GM18519 (cell line): ENCODE measurements around the gene UFSP2.
A peak's percentile ranks its signal among the peaks of the same experiment; 100 is the strongest.

Source experiments
- ATAC-seq: cut with Tn5 transposase; IDR thresholded peaks from one replicate; pipeline ENCODE4 v1.9.1; 2021; ENCODE audit warnings: mild to moderate bottlenecking, moderate library complexity; ENCODE audit not compliant: unreplicated experiment, low FRiP score

UFSP2 gene, protein sequence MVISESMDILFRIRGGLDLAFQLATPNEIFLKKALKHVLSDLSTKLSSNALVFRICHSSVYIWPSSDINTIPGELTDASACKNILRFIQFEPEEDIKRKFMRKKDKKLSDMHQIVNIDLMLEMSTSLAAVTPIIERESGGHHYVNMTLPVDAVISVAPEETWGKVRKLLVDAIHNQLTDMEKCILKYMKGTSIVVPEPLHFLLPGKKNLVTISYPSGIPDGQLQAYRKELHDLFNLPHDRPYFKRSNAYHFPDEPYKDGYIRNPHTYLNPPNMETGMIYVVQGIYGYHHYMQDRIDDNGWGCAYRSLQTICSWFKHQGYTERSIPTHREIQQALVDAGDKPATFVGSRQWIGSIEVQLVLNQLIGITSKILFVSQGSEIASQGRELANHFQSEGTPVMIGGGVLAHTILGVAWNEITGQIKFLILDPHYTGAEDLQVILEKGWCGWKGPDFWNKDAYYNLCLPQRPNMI

DNA sequence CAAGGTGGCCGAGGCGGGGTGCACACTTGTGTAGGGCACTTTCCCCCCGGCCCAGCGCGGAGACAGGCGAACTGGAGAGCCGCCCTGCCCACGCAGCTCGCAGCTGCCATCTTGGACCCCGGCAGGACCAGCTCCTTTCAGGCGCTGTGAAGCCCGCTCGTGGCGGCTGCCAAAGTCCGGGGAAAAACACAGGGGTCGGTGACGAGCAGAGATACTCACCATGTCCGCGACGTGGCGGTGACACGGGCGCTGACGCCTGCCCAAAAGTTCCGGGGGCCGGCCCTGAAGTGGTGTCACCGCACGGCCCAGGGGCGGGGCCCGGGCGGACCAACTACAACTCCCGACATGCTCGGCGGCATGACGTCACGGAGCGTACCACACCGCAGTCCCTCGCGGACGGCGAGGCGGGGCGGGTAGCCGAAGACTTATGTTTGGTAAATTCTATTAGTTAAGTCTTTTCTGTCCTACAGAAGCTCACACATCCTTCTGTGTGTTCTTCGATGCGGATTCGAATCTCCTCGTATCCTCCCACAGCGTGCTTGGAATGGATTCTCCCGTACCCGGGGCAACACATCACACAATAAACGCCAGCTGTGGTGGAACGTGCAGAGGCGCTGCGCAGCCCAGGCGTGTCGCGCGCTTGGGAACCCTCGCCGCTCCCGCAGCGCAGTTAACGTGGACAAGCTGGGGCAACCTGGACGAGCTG lies at the start of gene UFSP2:
Gene UFSP2 (minus strand): TSS at position 318 of the 706 bp plus-strand sequence. CDS start 96 bp downstream, at position 222.
- peak; percentile 88 for ATAC-seq

DNA sequence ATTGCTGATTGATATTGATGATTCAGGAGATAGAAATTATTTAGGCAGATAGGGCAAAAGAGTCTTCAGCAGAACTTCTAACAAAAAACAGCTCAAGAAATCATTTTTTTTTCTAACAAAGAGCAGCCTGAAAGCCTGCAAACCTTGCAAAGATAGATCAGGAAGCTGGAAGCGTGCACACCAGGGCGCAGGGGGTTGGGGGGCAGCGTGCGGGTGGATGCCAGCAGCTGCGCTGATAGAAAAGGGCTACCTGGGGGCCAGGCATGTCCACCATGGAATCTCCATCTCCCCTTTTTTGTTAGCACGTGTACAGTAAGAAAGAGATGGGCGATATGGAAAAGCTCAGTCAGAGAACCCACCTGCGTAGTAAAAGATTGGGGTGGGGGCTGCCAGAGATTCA lies 47.5 kb upstream of the UFSP2 start:
- no peak for ATAC-seq

DNA sequence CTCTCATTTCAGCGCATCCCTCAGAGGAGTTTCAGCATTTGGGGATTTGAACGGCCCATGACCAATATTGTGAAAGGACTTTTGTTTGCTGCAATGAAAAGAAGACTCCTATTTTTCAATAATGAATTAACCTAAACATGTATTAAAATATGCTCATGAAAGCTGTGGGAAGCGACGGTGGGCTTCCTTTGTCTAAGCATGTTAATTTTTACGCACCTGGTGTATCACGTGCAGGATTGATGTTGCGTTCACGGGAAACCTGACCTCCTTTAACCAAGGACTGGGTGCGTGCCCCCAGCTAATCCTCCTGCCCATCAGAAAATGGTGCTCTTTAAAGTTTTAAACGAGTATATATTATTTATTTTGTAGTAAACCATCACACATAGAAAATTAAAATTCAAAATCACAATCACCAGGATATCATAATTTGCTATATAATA lies 46.4 kb upstream of the UFSP2 start:
- no peak for ATAC-seq

DNA sequence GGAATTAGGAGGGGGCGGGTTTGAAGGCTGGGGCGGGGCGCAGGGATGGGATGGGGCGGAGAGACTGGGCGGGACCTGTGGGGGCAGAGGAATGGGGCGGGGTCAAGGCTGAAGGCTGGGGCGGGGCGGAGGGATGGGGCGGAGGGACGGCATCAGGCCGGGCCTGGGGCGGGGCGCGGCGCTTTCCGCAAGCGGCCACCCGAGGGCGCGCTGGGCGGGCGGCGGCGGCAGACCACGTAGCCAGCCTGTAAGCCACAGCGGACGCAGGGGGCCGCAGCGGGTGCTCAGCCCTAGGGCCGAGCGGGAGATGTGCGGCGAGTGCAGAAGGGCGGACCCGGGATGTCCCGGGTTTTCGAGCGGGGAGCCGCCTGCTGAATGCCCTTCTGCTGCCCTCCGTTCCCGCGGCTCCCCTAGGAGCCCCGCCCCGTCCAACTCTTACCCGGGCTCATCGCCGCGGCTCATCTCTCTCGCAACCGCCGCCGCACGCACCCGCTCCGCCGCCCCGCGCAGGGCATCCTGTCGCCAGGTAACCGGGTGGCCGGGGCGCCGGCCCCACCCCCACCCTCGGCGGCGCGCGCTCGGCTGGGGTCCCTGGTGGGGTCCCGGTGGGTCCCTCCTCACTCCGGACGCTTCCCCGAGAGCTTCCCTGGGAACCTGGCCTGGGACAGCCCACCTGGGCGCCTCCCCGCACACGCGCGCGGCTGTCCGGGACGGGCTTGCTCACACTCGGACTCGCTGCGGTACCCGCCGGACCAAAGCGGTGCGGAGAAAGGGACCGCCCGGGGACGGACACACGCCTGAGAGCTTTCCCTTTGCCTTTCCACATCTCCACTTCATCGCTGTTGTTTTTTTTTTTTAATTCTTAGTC lies 45.7 kb upstream of the UFSP2 start, which contains the start of gene CCDC110:
Gene CCDC110 (minus strand): TSS at position 499 of the 868 bp plus-strand sequence. CDS start 50 bp downstream, at position 449.
- ATAC-seq: peak; percentile 85

DNA sequence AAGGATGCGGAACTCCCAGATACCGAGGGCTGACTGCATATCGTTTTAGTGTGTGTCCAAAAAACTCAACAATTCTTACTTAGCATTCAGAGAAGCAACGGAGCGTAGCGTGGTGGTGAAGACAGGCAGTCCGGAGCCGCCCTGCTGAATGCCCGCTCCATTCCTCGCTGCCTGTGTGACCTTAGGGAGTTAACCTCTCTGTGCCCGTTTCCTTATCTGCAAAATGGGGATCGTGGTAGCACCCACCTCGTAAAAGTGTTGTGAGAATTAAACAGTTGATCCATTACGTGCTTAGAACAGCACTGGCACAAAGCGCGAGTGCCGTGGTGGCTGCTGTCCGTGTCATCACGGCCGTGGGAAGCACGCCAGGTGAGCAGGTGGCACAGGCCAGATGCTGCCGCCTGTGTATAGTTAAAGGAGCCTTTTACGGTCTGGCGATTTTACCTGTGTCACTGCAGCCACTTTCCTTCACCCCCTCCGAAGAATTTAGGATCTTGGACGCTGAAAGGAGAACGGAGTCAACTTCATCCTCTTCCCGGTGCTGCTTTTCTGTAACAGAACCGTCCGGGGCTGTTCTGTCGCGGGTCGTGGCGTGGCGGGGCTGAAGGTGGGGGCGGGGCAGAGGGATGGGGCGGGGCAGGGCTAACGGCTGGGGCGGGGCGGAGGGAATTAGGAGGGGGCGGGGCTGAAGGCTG lies 44.9 kb upstream of the UFSP2 start:
- no peak for ATAC-seq

DNA sequence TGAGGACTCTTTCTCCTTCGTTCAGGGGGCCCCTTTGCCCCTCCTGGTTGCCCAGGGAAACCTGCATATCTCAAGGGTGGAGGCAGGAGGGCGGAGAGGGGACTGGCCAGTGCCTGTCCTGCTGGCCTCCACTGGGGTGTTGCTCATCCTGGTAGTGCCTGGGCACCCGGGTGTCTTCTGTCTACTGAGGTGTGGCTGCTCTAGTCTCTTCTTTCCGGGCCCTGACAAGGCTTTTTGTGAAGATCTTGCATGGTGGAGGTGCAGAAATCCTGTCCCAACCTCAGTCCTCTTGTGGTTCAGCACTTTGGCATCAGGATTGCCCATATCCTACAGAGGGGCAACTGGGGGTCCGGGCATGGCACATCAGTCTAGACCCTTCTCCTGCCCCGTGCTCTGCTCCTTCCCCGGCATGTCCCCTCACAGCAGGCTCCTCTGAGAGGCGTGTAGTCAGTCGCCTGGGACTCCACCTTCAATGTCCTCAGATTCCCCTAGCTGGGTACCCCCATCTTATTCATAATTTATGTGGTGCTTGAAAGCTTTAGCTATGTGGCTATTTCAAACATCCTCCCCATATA lies 43.9 kb upstream of the UFSP2 start:
- ATAC-seq: no peak

DNA sequence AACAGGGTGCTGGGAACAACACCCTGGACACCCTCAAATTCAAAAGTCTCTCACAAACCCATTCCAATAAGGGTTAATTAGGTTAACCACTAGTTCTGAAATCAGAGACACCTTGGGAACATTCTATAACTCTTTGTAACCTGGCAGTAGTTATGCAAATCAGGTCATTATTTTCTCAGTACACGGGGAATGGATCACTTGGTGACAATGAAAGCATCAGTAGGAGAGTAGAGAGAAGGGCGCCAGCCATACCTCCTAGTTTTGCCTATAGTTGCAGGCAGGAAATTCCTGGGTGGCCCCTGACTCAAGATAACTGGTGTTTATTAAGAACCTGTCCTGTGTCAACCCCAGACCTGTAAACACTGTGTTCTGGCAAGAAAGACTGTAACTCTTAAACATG lies 43.2 kb upstream of the UFSP2 start:
- no peak for ATAC-seq

DNA sequence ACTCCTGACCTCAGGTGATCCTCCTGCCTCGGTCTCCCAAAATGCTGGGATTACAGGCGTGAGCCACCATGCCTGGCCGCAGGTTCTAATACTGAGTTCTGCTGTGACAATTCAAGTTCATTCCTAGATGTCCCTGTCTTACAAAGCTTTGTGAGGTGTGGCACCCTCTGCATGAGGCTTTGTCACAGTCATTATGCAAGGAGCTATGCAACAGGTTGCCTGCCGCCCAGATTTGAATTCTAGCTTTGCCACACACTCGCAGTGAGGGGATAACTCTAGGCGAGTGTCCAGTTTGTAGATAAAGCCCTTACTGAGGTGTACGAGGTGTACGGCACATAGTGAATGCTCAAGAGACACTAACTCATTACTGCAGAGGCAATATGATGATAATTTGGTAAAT lies 42.2 kb upstream of the UFSP2 start:
- no peak for ATAC-seq

DNA sequence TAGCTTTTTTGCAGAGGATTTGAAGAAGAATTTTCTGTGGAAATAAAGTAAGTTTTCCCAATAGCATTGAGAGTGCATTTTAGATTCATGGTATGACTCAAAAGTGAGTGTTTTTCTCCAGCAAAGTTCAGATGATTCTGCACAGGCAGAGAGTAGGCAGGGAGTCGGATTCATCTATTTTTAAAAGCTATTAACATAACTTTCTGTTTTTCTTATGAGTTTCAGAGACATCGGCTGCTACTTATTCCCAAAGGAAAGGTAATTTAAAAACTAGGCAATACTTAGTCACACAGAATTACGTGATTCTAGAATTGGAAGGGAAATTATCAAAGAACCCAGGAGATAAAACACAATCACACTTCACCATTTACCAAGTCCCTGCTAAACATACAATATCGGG lies 41.3 kb upstream of the UFSP2 start:
- ATAC-seq: no peak

DNA sequence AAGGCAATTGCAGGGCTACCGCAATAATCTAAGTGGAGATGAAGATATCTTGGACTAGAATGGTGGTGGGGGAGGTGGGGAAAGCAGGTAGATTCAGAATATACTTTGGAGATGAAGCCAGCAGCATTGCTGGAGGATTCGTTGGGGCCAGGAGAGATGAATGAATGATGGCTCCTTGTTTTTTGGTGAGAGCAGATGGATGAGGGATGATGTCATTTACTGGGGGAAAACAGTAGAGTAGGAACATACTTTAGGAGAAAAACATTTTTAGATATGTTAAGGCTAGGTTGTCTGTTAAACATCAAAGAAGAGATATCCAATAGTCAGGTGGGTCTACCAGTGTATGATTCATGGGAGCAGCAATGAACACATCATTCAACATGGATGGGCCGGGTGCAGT lies 39.9 kb upstream of the UFSP2 start:
- ATAC-seq: no peak

DNA sequence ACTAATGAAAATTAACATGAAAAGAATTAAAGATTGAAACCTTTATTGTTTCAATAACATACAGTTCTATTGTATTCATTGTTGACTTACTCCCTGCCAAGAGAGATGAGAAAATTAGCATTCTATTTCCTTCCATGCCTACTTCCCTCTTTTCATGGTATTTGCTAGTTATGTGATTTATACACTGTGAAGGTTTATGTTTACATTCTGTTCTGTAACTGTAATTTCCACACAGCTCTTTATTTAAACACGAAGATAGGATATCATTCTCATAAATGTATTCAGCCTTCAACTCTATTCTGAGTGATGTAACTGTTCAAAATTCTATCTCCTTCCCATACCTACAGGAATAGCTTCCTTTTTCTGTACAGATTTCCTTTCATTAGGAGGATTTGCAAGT lies 39.1 kb upstream of the UFSP2 start:
- ATAC-seq: no peak

DNA sequence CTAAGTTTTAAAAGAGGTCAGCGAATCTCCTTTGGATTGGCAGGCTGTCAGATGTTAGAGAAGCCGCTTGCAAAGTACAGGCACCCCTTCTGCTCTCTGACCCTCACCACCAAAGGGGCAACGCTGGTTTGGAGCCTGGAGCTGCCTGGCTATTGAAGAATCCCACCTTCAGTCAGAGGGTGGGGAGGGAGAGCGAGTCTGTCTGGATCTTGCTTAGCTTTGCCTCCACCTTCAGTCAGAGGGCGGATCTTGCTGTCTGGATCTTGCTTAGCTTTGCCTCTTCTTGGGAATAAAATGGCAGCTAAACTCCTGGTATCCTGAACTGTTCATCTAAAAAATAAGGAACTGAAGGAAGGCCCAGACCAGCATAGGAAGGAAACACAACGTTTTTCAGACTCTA lies 38.4 kb upstream of the UFSP2 start:
- no peak for ATAC-seq

DNA sequence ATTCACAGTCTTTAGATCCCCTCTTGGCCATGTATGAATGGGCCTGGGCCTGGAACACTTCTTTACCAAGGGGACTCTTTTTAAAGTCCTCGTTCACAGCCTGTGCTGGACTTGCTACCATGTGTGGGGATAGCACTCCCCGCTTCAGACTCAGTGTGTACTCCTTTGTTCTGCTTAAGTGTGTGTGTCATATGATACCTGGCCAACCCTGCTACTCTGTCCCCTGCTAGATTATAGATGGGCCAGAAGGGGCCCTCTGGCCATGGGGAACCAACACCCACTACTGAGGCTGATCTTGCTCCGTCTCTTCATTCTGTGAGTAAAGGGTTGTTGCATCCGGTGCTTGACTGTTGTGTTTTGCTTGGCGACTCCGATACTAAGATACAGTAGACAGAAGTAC lies 37.8 kb upstream of the UFSP2 start:
- ATAC-seq: no peak

DNA sequence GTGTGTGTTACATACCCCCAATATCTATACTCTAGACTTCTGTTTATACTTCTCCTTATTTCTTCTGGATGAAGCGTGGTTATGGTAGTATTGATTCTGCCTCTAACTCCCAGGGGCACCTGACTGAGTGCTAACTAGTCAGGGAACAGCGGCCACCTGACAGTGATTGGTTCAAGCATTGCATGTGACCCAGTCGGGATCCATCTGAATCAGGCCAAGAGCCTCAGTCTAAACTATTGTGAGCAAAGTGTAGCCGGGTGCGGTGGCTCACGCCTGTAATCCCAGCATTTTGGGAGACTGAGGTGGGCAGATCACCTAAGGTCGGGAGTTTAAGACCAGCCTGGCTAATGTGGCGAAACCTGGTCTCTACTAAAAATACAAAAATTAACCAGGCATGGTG lies 35.8 kb upstream of the UFSP2 start:
- no peak for ATAC-seq

DNA sequence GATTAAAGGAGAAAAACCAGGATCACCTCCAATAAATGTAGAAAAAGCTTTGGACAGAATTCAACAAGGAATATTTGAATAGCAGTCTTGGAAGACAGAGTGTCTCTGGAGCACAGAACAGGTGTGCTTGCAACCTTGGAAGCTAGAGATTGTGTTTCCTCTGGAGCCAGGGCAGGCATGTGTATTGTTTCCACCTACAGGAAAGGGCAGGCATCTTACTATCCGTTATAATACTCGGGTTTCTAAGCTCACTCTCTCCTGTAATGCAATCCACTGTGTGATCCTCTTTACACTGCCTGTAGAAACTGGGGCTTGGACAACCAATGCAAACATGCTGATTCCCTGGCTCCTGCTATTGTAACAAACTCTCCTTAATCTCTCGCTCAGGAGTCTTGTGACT lies 31.4 kb upstream of the UFSP2 start:
- ATAC-seq: no peak

DNA sequence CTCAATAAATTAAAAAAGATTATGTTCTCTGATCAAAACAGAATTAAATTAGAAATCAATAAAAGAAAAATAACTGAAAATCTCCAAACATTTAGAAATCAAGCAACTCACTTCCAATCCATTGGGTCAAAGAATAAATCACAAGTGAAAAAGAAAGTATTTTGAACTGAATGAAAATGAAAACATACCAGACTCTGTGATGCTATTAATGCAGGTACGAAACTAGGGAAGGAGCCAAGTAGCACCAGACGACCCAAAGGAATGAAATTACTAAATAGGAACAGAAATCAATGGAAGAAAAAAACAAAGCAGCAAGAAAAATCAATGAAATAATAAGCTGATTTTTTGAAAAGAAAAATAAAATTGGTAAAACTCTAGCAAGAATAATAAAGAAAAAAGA lies 30.4 kb upstream of the UFSP2 start:
- no peak for ATAC-seq

DNA sequence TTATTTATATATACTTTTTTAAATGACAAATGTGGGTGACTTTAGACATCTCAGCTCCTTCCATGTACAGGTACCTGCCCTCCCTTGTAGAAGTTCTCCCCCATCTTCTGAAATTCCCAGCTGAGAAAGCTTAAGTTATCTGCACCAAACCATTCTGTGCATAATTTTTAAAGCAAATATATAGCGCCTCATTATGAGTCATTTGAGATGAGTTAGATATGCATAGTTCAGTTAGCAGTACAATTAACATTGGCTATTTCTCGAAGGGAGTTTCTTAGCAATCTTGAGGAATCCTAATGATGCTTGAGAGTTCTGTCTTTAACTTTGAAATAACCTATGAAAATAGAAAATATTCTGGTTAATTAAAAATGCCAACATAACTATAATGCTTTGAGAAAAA lies 19.4 kb upstream of the UFSP2 start:
- no peak for ATAC-seq

DNA sequence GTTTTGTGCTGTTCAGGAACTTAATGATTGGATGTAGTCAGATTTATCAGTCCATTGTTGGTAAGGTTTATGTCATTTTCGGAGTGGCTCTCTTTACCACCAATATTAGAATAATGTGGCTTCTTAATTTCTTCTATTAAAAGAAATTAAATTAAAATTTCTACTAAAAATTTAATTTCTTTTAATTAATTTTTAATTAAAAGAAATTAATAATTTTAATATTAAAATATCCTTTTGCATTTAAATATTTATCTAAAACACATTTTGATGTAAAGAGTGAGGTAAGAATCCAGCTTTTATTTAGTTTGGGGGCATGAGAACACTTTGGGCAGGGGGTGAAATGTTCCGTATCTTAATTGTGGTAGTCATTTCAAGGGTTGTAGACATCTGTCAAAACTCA lies 15.7 kb upstream of the UFSP2 start:
- no peak for ATAC-seq

DNA sequence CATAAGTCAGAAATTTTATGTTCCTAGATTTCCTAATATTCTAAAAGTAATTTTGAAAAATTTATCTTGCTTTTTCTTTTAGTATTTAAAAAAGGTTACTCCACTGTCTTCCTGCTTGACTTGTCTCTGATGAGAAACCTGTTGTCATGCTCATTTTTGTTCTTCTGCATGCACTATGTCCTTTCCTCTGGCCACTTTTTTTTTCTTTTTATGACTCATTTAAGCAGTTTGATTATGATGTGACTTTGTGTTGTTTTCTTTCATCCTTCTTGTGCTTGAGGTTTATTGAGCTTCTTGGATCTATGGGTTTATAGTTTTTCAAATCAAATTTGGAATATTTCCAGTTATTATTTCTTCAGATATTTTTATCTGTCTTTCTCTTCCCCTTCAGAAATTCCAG lies 12.0 kb upstream of the UFSP2 start:
- peak; percentile 47 for ATAC-seq

DNA sequence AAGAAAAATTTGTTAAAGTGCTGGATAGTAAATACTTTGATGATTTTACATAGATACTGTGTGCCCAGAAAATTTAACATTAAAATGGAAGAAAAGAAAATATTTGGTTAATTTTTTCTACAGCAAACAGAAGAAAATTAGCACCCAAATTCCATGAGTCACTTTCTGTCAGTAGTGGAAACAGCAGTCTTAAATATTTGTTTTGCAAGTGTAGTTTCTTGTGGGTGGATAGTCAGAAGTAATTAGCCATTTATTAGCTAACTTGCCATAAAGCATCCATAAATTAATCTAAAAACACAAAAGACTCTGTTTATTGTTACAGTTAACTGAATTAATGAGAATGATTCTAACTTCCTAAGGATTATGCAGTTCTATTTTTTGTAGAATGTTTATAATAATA lies 9.7 kb upstream of the UFSP2 start:
- no peak for ATAC-seq
